Liver (tissue), 3 donors: ENCODE measurements around the gene MAL.

Experiments used
- ATF3 ChIP-seq: IDR thresholded peaks from 2 replicates; pipeline ENCODE4 v1.6.1; 2016; ENCODE audit warnings: antibody characterized with exemption
- CTCF ChIP-seq: fragments of 150-350 bp; IDR thresholded peaks from 2 replicates; pipeline ENCODE4 v1.5.1; 2017; ENCODE audit warnings: improper control_type of control experiment, low read depth, low read length; ENCODE audit not compliant: missing input control
- EGR1 ChIP-seq, 2 donors: IDR thresholded peaks; 2 replicates each; pipeline ENCODE4 v1.6.1; 2016 to 2018; ENCODE audit warnings: antibody characterized with exemption in 2 of 2, low read depth in 2 of 2
- FOXA1 ChIP-seq: IDR thresholded peaks from 2 replicates; pipeline ENCODE4 v1.6.1; 2016; ENCODE audit warnings: antibody characterized with exemption
- GABPA ChIP-seq, 2 donors: IDR thresholded peaks in 1 of 2; conservative IDR thresholded peaks in 1 of 2; 2 replicates each; pipeline ENCODE4 v1.6.1; 2016; ENCODE audit warnings: antibody characterized with exemption in 2 of 2, mild to moderate bottlenecking in 1 of 2, moderate library complexity in 1 of 2
- HNF4G ChIP-seq: IDR thresholded peaks from 2 replicates; pipeline ENCODE4 v1.6.1; 2016; ENCODE audit warnings: antibody characterized with exemption
- JUND ChIP-seq, 2 donors: IDR thresholded peaks; 2 replicates each; pipeline ENCODE4 v1.6.1; 2016; ENCODE audit warnings: antibody characterized with exemption in 2 of 2
- MAX ChIP-seq: IDR thresholded peaks from 2 replicates; pipeline ENCODE4 v1.6.1; 2016; ENCODE audit warnings: antibody characterized with exemption
- RAD21 ChIP-seq, 2 donors: IDR thresholded peaks; 2 replicates each; pipeline ENCODE4 v1.6.1; 2016; ENCODE audit warnings: antibody characterized with exemption in 2 of 2, mild to moderate bottlenecking in 2 of 2
- REST ChIP-seq: IDR thresholded peaks from 2 replicates; pipeline ENCODE4 v1.6.1; 2016; ENCODE audit warnings: antibody characterized with exemption, mild to moderate bottlenecking
- SP1 ChIP-seq: IDR thresholded peaks from 2 replicates; pipeline ENCODE4 v1.6.1; 2018; ENCODE audit warnings: antibody characterized with exemption, mild to moderate bottlenecking
- TAF1 ChIP-seq: conservative IDR thresholded peaks from 2 replicates; pipeline ENCODE4 v1.6.1; 2016; ENCODE audit warnings: antibody characterized with exemption, mild to moderate bottlenecking
- YY1 ChIP-seq: IDR thresholded peaks from 2 replicates; pipeline ENCODE4 v1.6.1; 2016; ENCODE audit warnings: antibody characterized with exemption, mild to moderate bottlenecking
- ZBTB33 ChIP-seq: IDR thresholded peaks from 2 replicates; pipeline ENCODE4 v1.6.1; 2016; ENCODE audit warnings: antibody characterized with exemption
- donor health status: healthy.
- donor health status: healthy.

GRCh38 chr2:94993176-94994062, 32.1 kb upstream of the MAL start:
- TF ChIP-seq CTCF, result no peak
- no peak for TF ChIP-seq EGR1 (IDR thresholded peaks at IDR 0.05; ENCODE audit: low read depth in 2 of 2)
- no peak for TF ChIP-seq TAF1
- TF ChIP-seq RAD21 (IDR thresholded peaks at IDR 0.05), result no peak
- TF ChIP-seq YY1, result no peak
- TF ChIP-seq MAX, result no peak
- no peak for TF ChIP-seq HNF4G
- TF ChIP-seq GABPA (IDR thresholded peaks at IDR 0.05 in 1 of 2, conservative IDR thresholded peaks at IDR 0.05 in 1 of 2), result no peak
- TF ChIP-seq REST, result no peak
- no peak for TF ChIP-seq JUND (IDR thresholded peaks at IDR 0.05)
- no peak for TF ChIP-seq ZBTB33
- TF ChIP-seq ATF3, result no peak
- TF ChIP-seq SP1, result no peak
- no peak for TF ChIP-seq FOXA1
